ENCODE results near the gene EI24. TPM values are rescaled to one million over a fixed set of nuclear protein-coding genes. Genes with fewer than 3 reads are reported as not detected.

Gene EI24
- total and polyA plus RNA-seq, 2 of the 8 experiments (the other 6 are each of a cell fraction or from before 2014, with no cell fraction given): 135 to 264 TPM

Small RNAs within 50 kb of the gene (small RNA-seq; reads per million reads assigned to genes)
- gene RNU6-1156P (ENCODE audit: insufficient read depth): not detected

Other genes with a start within 250 kb of the EI24 start
- 51.6 and 59.6 TPM in 2 replicates for gene FEZ1, start 73.2 kb upstream of the EI24 start, total RNA-seq (2021; fragmentation: NEBNext Ultra II Directional; extraction: Animal tissue kit (Norgen Biotek cat#: 25700))
- gene FEZ1, start 73.2 kb upstream of the EI24 start, polyA plus RNA-seq (2011; rRNA removed): 72.5 and 73.6 TPM in 2 replicates
- 173 and 175 TPM in 2 replicates for gene STT3A, start 23.4 kb downstream of the EI24 start, total RNA-seq (2021; fragmentation: NEBNext Ultra II Directional; extraction: Animal tissue kit (Norgen Biotek cat#: 25700))
- gene STT3A, start 23.4 kb downstream of the EI24 start, polyA plus RNA-seq (2011; rRNA removed): 124 and 211 TPM in 2 replicates
- gene CHEK1, start 55.7 kb downstream of the EI24 start, total RNA-seq (2021; fragmentation: NEBNext Ultra II Directional; extraction: Animal tissue kit (Norgen Biotek cat#: 25700)): 133 and 139 TPM in 2 replicates
- 24.1 and 37.7 TPM in 2 replicates for gene CHEK1, start 55.7 kb downstream of the EI24 start, polyA plus RNA-seq (2011; rRNA removed)
- not detected in 2 replicates for gene ACRV1, start 111.4 kb downstream of the EI24 start, total RNA-seq (2021; fragmentation: NEBNext Ultra II Directional; extraction: Animal tissue kit (Norgen Biotek cat#: 25700))
- 0.06 TPM in 1 of 2 replicates, not detected in the other for gene ACRV1, start 111.4 kb downstream of the EI24 start, polyA plus RNA-seq (2011; rRNA removed)
- gene PATE1, start 176.8 kb downstream of the EI24 start, total RNA-seq (2021; fragmentation: NEBNext Ultra II Directional; extraction: Animal tissue kit (Norgen Biotek cat#: 25700)): not detected in 2 replicates
- not detected in 2 replicates for gene PATE1, start 176.8 kb downstream of the EI24 start, polyA plus RNA-seq (2011; rRNA removed)
- not detected in 2 replicates for gene PATE2, start 209.4 kb downstream of the EI24 start, total RNA-seq (2021; fragmentation: NEBNext Ultra II Directional; extraction: Animal tissue kit (Norgen Biotek cat#: 25700))
- gene PATE2, start 209.4 kb downstream of the EI24 start, polyA plus RNA-seq (2011; rRNA removed): 0.14 TPM in 1 of 2 replicates, not detected in the other
- gene PATE3, start 218.7 kb downstream of the EI24 start, total RNA-seq (2021; fragmentation: NEBNext Ultra II Directional; extraction: Animal tissue kit (Norgen Biotek cat#: 25700)): not detected in 2 replicates
- gene PATE3, start 218.7 kb downstream of the EI24 start, polyA plus RNA-seq (2011; rRNA removed): not detected in 2 replicates

Measured in H1 (cell line).